HepG2 (cell line): ENCODE results near the gene KIAA1549.

Experiments used
- BRCA1 ChIP-seq: sonication (generic); formaldehyde crosslinking; IDR thresholded peaks from 2 replicates; pipeline ENCODE4 v1.4.0; 2020; ENCODE audit warnings: missing genetic modification reagents
- MAX ChIP-seq: IDR thresholded peaks from 2 replicates; pipeline ENCODE4 v1.6.1; 2012; ENCODE audit warnings: inconsistent platforms
- NCOA2 ChIP-seq: sonication (generic); formaldehyde crosslinking; IDR thresholded peaks from 2 replicates; pipeline ENCODE4 v1.8.0; 2022; ENCODE audit warnings: inconsistent platforms
- PCBP2 ChIP-seq: fragments of 200-400 bp; formaldehyde crosslinking; optimal IDR thresholded peaks from 2 replicates; pipeline ENCODE3; 2018; ENCODE audit warnings: low read length, low read depth; ENCODE audit not compliant: poor library complexity, severe bottlenecking
- RFX5 ChIP-seq: IDR thresholded peaks from 2 replicates; pipeline ENCODE4 v1.6.1; 2011; ENCODE audit warnings: low read depth, low read length, improper control_type of control experiment
- SMARCE1 ChIP-seq: fragments of 450-650 bp; IDR thresholded peaks from 2 replicates; pipeline ENCODE4 v1.6.1; 2017; ENCODE audit warnings: borderline replicate concordance
- SUZ12 ChIP-seq: fragments of 150-350 bp; IDR thresholded peaks from 2 replicates; pipeline ENCODE4 v1.6.1; 2014; ENCODE audit warnings: low read depth, low read length
- ZNF510 ChIP-seq: sonication (generic); formaldehyde crosslinking; IDR thresholded peaks from 2 replicates; pipeline ENCODE4 v1.4.0; 2020; ENCODE audit warnings: low read depth, mild to moderate bottlenecking, missing genetic modification reagents
- ZNF749 ChIP-seq: sonication (generic); formaldehyde crosslinking; IDR thresholded peaks from 2 replicates; pipeline ENCODE4 v1.8.0; 2022; ENCODE audit warnings: mild to moderate bottlenecking, missing genetic modification reagents, moderate library complexity, borderline replicate concordance
- TF ChIP-seq, protein P1 (sequence below): sonication (generic); formaldehyde crosslinking; IDR thresholded peaks from 2 replicates; pipeline ENCODE4 v1.5.0; 2020; ENCODE audit warnings: mild to moderate bottlenecking, missing genetic modification reagents, moderate library complexity
- TF ChIP-seq, protein P2 (sequence below): IDR thresholded peaks from 2 replicates; pipeline ENCODE4 v1.6.1; 2016; ENCODE audit warnings: low read depth, control low read depth
- TF ChIP-seq, protein P3 (sequence below): sonication (generic); formaldehyde crosslinking; IDR thresholded peaks from 2 replicates; pipeline ENCODE4 v1.5.1; 2020; ENCODE audit warnings: mild to moderate bottlenecking, missing genetic modification reagents, moderate library complexity

- TF ChIP-seq, protein P1, sequence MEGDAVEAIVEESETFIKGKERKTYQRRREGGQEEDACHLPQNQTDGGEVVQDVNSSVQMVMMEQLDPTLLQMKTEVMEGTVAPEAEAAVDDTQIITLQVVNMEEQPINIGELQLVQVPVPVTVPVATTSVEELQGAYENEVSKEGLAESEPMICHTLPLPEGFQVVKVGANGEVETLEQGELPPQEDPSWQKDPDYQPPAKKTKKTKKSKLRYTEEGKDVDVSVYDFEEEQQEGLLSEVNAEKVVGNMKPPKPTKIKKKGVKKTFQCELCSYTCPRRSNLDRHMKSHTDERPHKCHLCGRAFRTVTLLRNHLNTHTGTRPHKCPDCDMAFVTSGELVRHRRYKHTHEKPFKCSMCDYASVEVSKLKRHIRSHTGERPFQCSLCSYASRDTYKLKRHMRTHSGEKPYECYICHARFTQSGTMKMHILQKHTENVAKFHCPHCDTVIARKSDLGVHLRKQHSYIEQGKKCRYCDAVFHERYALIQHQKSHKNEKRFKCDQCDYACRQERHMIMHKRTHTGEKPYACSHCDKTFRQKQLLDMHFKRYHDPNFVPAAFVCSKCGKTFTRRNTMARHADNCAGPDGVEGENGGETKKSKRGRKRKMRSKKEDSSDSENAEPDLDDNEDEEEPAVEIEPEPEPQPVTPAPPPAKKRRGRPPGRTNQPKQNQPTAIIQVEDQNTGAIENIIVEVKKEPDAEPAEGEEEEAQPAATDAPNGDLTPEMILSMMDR (CRISPR knock-in tag): no peak
- TF ChIP-seq SMARCE1: no peak
- no peak for TF ChIP-seq NCOA2 (CRISPR knock-in tag)
- no peak for TF ChIP-seq SUZ12
- no peak for TF ChIP-seq BRCA1 (CRISPR knock-in tag)
- TF ChIP-seq PCBP2: no peak
- TF ChIP-seq MAX: no peak
- no peak for TF ChIP-seq RFX5
- TF ChIP-seq, protein P2, sequence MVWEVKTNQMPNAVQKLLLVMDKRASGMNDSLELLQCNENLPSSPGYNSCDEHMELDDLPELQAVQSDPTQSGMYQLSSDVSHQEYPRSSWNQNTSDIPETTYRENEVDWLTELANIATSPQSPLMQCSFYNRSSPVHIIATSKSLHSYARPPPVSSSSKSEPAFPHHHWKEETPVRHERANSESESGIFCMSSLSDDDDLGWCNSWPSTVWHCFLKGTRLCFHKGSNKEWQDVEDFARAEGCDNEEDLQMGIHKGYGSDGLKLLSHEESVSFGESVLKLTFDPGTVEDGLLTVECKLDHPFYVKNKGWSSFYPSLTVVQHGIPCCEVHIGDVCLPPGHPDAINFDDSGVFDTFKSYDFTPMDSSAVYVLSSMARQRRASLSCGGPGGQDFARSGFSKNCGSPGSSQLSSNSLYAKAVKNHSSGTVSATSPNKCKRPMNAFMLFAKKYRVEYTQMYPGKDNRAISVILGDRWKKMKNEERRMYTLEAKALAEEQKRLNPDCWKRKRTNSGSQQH (CRISPR knock-in tag): no peak
- TF ChIP-seq ZNF749 (CRISPR knock-in tag): no peak
- TF ChIP-seq ZNF510 (CRISPR knock-in tag): no peak
- TF ChIP-seq, protein P3, sequence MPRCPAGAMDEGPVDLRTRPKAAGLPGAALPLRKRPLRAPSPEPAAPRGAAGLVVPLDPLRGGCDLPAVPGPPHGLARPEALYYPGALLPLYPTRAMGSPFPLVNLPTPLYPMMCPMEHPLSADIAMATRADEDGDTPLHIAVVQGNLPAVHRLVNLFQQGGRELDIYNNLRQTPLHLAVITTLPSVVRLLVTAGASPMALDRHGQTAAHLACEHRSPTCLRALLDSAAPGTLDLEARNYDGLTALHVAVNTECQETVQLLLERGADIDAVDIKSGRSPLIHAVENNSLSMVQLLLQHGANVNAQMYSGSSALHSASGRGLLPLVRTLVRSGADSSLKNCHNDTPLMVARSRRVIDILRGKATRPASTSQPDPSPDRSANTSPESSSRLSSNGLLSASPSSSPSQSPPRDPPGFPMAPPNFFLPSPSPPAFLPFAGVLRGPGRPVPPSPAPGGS: no peak
These were observed 18.2 kb upstream of the KIAA1549 start for GRCh38 chr7:138999414-138999813.
